Measurements from ENCODE around the gene CLK3. TPM values are rescaled to one million over a fixed set of nuclear protein-coding genes. Genes with fewer than 3 reads are reported as not detected.

Gene CLK3
- total and polyA plus RNA-seq, 2 of the 8 experiments (the other 6 are each of a cell fraction or from before 2014, with no cell fraction given): 43.5 to 67.3 TPM

DNA sequence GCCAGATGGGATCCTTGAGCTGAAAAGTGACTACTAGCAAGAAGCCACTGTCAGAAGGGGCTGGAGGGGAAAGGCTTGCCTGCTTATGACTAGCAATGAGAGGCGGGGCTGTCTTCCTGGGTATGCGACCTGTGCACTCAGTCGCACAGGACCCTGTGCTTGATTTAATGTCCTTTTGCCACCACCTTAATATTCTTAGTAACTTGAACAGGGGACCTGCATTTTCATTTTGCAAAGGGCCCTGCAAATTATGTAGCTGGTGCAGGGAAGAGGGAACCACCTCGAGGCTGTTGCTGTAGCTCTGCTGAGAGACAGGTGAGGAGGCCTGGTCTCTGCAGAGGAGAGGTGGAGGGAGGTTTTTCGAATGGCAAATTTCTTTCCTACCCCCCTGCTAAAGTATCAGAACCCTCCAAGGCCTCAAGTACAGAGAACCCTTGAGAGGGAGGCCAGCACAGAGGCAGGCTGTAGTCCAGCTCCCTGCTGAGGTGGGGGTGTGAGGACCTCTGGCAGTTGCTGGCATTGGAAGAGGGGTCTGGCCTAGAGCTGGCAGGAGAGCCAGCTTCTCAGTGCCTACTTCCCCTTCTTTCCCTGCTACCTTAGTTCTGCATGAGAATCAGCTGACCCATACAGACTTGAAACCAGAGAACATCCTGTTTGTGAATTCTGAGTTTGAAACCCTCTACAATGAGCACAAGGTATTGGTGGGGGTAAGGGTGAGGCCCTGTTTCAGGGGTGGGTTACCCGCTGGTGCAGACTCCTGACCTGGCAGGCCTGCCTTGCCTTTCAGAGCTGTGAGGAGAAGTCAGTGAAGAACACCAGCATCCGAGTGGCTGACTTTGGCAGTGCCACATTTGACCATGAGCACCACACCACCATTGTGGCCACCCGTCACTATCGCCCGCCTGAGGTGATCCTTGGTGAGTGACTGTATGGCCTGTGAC lies 11.4 kb downstream of the CLK3 start:
- Histone ChIP-seq H3K79me1 (ENCODE audit: low read depth, low read length) (peaks cover 4% of the 10 kb centered on the region; the same call in 1 of the 2 replicates), H3K18ac (ENCODE audit: extremely low read depth, low read length) (no peak overlapping the region), H2AFZ (ENCODE audit: low read length) (no peak overlapping the region), H3K4ac (replicated peaks; ENCODE audit: insufficient read length, low read depth, low read length) (no peak overlapping the region), H3K14ac (ENCODE audit: insufficient read length) (no peak overlapping the region), H2BK12ac (ENCODE audit: low read depth, low read length) (no peak overlapping the region), H4K91ac (replicated peaks; ENCODE audit: insufficient read length, low read length) (no peak overlapping the region), H3K27ac (ENCODE audit: low read depth, low read length) (no peak overlapping the region), H3K56ac (replicated peaks; ENCODE audit: insufficient read length, low read depth, low read length) (no peak overlapping the region), H3K4me3 (ENCODE audit: extremely low read depth in 1 of 4, insufficient read depth in 2 of 4, low read depth in 3 of 4, low read length in 4 of 4) (no peak overlapping the region), H2BK120ac (replicated peaks; ENCODE audit: low read depth, low read length) (no peak overlapping the region), H2BK5ac (ENCODE audit: low read depth, low read length) (no peak overlapping the region), H3K9ac (replicated peaks in 1 of 4; ENCODE audit: extremely low read depth in 1 of 4, low read depth in 3 of 4, low read length in 3 of 4) (no peak overlapping the region), H3K27me3 (replicated peaks in 1 of 4; ENCODE audit: control insufficient read depth in 3 of 4, extremely low read depth in 1 of 4, insufficient read depth in 3 of 4, low read length in 3 of 4) (no peaks in the 10 kb centered on the region), H3K9me3 (ENCODE audit: insufficient read depth in 2 of 2, low read depth in 1 of 2, low read length in 1 of 2) (no peaks in the 10 kb centered on the region), H2AK5ac (ENCODE audit: low read depth, low read length) (no peak overlapping the region), H3K36me3 (ENCODE audit: control insufficient read depth in 2 of 4, insufficient read depth in 4 of 4, low read length in 3 of 4) (peaks cover 60 to 79% (median 64%) of the 10 kb centered on the region in 4 experiments), H3K23me2 (ENCODE audit: low read depth, low read length) (no peaks in the 10 kb centered on the region), H3K79me2 (ENCODE audit: control insufficient read depth in 1 of 2, insufficient read depth in 2 of 2, low read length in 2 of 2) (peaks cover 0 to 2% of the 10 kb centered on the region in 2 experiments; a peak in 1 of 4 replicates), H3K4me2 (ENCODE audit: insufficient read depth in 1 of 2, low read depth in 2 of 2, low read length in 2 of 2) (no peak overlapping the region), H3K4me1 (replicated peaks in 1 of 4; ENCODE audit: control insufficient read depth in 3 of 4, insufficient read depth in 4 of 4, low read length in 3 of 4) (no peaks in the 10 kb centered on the region), H4K20me1 (replicated peaks in 1 of 2; ENCODE audit: control insufficient read depth in 1 of 2, insufficient read depth in 2 of 2, low read length in 2 of 2) (peaks cover 8 to 41% of the 10 kb centered on the region in 2 experiments), H2BK15ac (ENCODE audit: low read length) (no peak overlapping the region), H3K23ac (ENCODE audit: insufficient read length) (no peak overlapping the region), H4K8ac (ENCODE audit: extremely low read depth, insufficient read depth, low read length) (no peak overlapping the region; the same call in 1 of the 2 replicates), H2BK20ac (ENCODE audit: low read length) (no peak overlapping the region), H4K5ac (ENCODE audit: insufficient read length, low read depth, low read length) (no peak overlapping the region)
- 91% methylated on average over 10 of the region's 10 CpGs; no CpG with 5 or more reads in 1 of the 2 experiments for WGBS, 2 experiments (ENCODE audit: extremely low coverage in 1 of 2, insufficient coverage in 1 of 2, insufficient read length in 1 of 2, insufficient replicate concordance in 2 of 2, low coverage in 1 of 2, low lambda C conversion rate in 2 of 2, missing lambda C conversion rate in 1 of 2)
- DNase-seq (ENCODE audit: low read depth in 1 of 2, low spot score in 2 of 2) (no peak), FAIRE-seq (no peak)
- TF ChIP-seq POLR2AphosphoS5 (IDR thresholded peaks at IDR 0.05; ENCODE audit: low read depth, low read length) (peak; percentile 19; the same call in 1 of the 2 replicates), POU5F1 (IDR thresholded peaks at IDR 0.05; ENCODE audit: low read depth, low read length) (no peak), CHD2 (IDR thresholded peaks at IDR 0.05; ENCODE audit: low read length) (no peak)
- ChIA-PET CTCF (ENCODE audit: partially characterized antibody) (interaction anchor here (0.6 to 37.5 kb wide), 5 partner anchors 9 to 148 kb away, joined by 4 to 1439 read pairs (median 6); partner anchors contain the start of genes CSK and CYP1A2), POLR2A (ENCODE audit: partially characterized antibody) (interaction anchor here (0.6 to 6.5 kb wide), 8 partner anchors 11 to 285 kb away, joined by 3 to 38 read pairs (median 4); partner anchors contain the start of gene CLK3)

Measured in H1 (cell line).